DOHH2 (cell line): ENCODE measurements around the gene CEACAM19.

ENCODE experiments used
- EZH2phosphoT487 ChIP-seq: fragments of 200-600 bp; sonication (generic); IDR thresholded peaks from 2 replicates; pipeline ENCODE4 v1.6.1; 2017; ENCODE audit warnings: borderline replicate concordance, mild to moderate bottlenecking, antibody characterized with exemption, low read length, moderate library complexity, mixed read lengths
- TF ChIP-seq, protein P1 (sequence below): fragments of 200-600 bp; sonication (generic); IDR thresholded peaks from one replicate; pipeline ENCODE4 v1.5.1; 2014; ENCODE audit warnings: antibody characterized with exemption, mild to moderate bottlenecking, low read depth, low read length; ENCODE audit not compliant: poor library complexity, severe bottlenecking

DNA sequence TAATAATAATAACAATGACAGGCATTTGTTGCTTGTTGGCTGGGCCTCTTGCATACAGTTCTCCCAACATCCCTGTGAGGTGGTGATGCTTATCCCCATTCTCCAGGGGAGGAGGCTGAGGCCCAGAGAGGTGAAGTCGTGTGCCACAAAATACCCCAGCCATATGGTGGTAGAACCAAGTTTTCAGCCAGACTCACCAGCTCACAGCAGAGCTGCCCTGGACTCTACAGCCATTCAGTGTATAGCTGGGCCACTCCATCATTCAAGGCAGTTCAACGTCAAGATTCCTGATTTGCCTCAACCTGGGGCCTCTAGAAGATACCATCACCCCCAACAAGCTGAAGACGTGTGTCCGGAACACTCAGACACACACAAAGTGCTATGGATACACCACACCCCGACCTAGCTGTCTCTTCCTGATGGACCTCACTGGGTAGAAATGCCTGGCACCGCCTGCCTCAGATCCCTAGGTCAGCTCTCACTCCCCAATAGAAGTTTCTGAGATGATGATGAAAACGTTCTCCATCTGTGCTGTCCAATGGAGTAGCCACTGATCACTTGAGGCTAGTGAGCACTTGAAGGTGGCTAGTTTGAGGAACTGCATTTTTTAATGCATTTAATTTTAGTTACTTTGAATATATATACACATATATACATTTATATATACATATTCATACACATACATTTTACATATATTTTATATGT is 4.3 kb upstream of the CEACAM19 start:
- TF ChIP-seq, protein P1, sequence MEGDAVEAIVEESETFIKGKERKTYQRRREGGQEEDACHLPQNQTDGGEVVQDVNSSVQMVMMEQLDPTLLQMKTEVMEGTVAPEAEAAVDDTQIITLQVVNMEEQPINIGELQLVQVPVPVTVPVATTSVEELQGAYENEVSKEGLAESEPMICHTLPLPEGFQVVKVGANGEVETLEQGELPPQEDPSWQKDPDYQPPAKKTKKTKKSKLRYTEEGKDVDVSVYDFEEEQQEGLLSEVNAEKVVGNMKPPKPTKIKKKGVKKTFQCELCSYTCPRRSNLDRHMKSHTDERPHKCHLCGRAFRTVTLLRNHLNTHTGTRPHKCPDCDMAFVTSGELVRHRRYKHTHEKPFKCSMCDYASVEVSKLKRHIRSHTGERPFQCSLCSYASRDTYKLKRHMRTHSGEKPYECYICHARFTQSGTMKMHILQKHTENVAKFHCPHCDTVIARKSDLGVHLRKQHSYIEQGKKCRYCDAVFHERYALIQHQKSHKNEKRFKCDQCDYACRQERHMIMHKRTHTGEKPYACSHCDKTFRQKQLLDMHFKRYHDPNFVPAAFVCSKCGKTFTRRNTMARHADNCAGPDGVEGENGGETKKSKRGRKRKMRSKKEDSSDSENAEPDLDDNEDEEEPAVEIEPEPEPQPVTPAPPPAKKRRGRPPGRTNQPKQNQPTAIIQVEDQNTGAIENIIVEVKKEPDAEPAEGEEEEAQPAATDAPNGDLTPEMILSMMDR: no peak
- no peak for TF ChIP-seq EZH2phosphoT487
